ENCODE measurements around the gene USB1. TPM values are rescaled to one million over a fixed set of nuclear protein-coding genes. Genes with fewer than 3 reads are reported as not detected.

USB1 gene
- total and polyA plus RNA-seq, 4 donors = 24.9 to 41.3 (median 32.9) TPM

DNA sequence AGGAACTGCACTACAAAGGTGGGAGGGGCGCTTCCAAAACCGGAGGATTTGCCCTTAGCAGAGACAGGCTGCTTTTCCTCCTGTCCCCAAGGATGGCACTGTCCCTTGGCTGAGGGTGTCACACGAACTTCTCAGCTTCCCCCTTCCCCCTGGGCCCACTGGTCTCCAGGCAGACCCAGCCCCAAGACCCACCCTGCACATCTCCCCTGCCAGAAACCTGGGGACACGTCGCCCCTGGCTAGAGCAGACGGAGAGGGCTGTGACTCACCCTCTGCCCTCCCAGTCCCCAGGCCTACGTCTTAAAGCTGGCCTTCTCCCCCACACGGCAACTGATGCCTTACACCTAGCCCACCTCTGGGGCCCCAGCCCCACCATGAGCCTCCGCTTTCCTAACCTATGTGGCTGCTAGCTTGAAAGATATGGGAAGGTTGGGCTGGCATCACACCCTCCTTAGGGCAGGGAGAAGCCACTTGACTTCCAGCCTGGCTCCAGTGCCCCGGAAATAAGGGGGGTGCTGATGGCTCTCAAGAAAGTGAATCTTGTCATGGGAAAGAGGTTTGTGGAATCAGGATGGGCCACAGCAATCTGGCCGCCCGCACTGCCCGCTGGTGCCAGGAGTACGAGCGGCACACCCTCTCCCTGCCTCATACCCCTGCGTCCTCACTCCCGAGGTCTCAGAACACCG is 5.3 kb upstream of the USB1 start:
- Histone ChIP-seq H3K9me3 (ENCODE audit: control insufficient read depth, low read length) (no peaks in the 10 kb centered on the region), H3K4me3 (ENCODE audit: low read length in 2 of 2) (no peak overlapping the region), H3K27me3 (ENCODE audit: control insufficient read depth in 1 of 2, insufficient read depth in 2 of 2, low read length in 1 of 2) (no peaks in the 10 kb centered on the region), H3K27ac (ENCODE audit: low read depth in 1 of 2, low read length in 2 of 2) (no peak overlapping the region), H3K36me3 (ENCODE audit: control insufficient read depth in 1 of 2, insufficient read depth in 2 of 2, low read length in 1 of 2) (peaks cover 0 to 4% of the 10 kb centered on the region in 2 donors), H3K4me1 (ENCODE audit: control insufficient read depth in 1 of 2, insufficient read depth in 2 of 2, low read length in 2 of 2) (no peaks in the 10 kb centered on the region)
- intact Hi-C loops (cut with DNase I) = no loop called here
- ATAC-seq (ENCODE audit: low FRiP score) = no peak
- DNase-seq = peak in 1 of 2 donors; percentile 65
- WGBS, 2 donors = 86 to 87% methylated on average over 17 to 18 of the region's 18 CpGs

DNA sequence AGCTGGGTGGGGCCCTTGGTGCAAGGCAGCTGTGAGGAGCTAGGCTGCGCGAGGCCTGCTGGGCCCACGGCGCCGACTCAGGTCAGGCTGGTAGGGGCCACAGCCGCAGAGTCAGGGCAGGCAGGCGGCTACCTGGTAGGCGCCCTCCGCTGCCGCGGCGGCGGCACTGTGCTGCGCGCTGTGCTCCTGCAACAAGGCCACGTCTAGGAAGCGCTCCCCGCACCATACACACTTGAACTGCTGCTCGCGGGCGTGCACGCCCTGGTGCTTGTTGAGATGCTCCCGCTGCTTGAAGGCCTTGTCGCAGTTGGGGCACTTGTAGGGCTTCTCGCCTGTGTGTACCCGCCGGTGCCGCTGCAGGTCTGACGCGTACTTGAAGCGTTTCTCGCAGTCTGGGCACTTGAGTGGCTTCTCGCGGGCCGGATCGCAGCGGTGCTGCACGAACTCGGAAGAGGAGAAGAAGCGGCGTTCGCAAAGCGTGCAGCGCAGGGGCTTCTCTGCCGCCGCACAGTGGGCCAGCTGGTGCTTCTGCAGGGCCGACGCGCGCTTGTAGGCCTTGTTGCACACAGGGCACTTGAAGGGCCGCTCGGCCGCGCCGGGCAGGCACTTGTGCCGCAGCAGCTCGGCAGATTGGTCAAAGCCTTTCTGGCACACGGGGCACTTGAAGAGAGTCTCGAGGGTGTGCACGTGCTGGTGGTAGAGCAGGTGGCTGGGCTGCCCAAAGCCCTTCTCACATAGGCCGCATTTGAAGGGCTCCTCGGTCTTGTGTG is 4.6 kb upstream of the USB1 start:
- peaks cover 0 to 4% of the 10 kb centered on the region in 2 donors for H3K36me3 ChIP-seq (ENCODE audit: control insufficient read depth in 1 of 2, insufficient read depth in 2 of 2, low read length in 1 of 2)
- no peak for ATAC-seq (ENCODE audit: low FRiP score)
- no peak overlapping the region for H3K4me3 ChIP-seq (ENCODE audit: low read length in 2 of 2)
- peak in 1 of 2 donors; percentile 67 for DNase-seq
- H3K9me3 ChIP-seq (ENCODE audit: control insufficient read depth, low read length) = no peaks in the 10 kb centered on the region
- H3K27me3 ChIP-seq (ENCODE audit: control insufficient read depth in 1 of 2, insufficient read depth in 2 of 2, low read length in 1 of 2) = no peaks in the 10 kb centered on the region
- intact Hi-C loops (cut with DNase I) = no loop called here
- no peaks in the 10 kb centered on the region for H3K4me1 ChIP-seq (ENCODE audit: control insufficient read depth in 1 of 2, insufficient read depth in 2 of 2, low read length in 2 of 2)
- WGBS, 2 donors = 95 to 96% methylated on average over 53 to 62 of the region's 62 CpGs
- no peak overlapping the region for H3K27ac ChIP-seq (ENCODE audit: low read depth in 1 of 2, low read length in 2 of 2)

DNA sequence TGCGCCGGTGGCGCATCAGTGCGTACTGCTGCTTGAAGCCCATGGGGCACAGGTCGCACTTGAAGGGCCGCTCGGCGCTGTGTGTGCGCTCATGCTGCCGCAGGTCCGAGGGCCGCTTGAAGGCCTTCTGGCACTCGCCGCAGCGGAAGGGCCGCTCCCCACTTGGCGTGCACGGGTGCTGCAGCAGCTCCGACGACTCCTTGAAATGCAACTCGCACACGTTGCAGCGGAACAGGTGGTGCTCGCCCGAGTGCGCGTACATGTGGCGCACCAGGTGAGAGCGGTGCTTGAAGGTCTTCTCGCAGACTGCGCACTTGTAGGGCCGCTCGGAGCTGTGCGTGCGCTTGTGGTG is 4.1 kb upstream of the USB1 start:
- DNase-seq (peak in 1 of 2 donors; percentile 73), ATAC-seq (ENCODE audit: low FRiP score) (no peak)
- WGBS, 2 donors = 98% methylated on average over 35 of the region's 35 CpGs
- Histone ChIP-seq H3K27ac (ENCODE audit: low read depth in 1 of 2, low read length in 2 of 2) (no peak overlapping the region), H3K9me3 (ENCODE audit: control insufficient read depth, low read length) (no peaks in the 10 kb centered on the region), H3K27me3 (ENCODE audit: control insufficient read depth in 1 of 2, insufficient read depth in 2 of 2, low read length in 1 of 2) (no peaks in the 10 kb centered on the region), H3K36me3 (ENCODE audit: control insufficient read depth in 1 of 2, insufficient read depth in 2 of 2, low read length in 1 of 2) (peaks cover 0 to 4% of the 10 kb centered on the region in 2 donors), H3K4me1 (ENCODE audit: control insufficient read depth in 1 of 2, insufficient read depth in 2 of 2, low read length in 2 of 2) (no peaks in the 10 kb centered on the region), H3K4me3 (ENCODE audit: low read length in 2 of 2) (no peak overlapping the region)
- intact Hi-C loops (cut with DNase I) = no loop called here

DNA sequence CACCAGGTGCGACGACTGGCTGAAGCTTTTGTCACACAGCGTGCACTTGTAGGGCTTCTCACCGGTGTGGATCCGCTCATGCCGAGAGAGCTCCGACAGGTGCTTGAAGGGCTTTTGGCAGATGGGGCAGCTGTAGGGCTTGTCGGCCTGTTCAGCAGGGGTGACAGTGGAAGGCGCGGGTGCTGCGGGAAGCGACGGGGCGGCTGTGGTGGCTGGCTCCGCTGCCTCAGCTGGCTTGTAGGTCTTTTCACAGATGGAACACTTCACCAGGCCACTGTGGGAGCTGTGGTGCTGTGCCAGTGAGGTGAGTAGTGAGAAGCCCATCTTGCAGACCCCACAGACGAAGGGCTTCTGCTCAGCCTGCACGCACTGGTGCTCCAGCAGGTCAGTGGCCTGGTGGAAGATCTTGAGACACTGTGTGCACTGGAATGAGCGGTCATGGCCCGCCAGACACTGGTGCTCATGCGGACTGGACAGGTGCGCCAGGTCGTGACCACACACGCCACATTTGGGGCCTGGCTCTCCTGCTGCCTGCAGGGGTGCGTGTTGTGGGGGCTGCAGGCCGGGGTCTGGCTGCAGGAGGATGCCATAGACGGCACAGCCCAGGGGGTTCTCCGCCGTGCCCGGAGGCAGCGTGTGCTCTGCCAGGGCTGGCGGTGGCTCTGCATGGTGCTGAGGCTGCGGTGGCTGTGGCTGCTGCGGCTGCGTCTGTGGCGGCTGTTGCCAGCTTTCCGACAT is 3.5 kb upstream of the USB1 start:
- no peaks in the 10 kb centered on the region for H3K4me1 ChIP-seq (ENCODE audit: control insufficient read depth in 1 of 2, insufficient read depth in 2 of 2, low read length in 2 of 2)
- ATAC-seq (ENCODE audit: low FRiP score) (no peak), DNase-seq (peak in 1 of 2 donors; percentile 64)
- H3K36me3 ChIP-seq (ENCODE audit: control insufficient read depth in 1 of 2, insufficient read depth in 2 of 2, low read length in 1 of 2) = peaks cover 0 to 4% of the 10 kb centered on the region in 2 donors
- no peaks in the 10 kb centered on the region for H3K27me3 ChIP-seq (ENCODE audit: control insufficient read depth in 1 of 2, insufficient read depth in 2 of 2, low read length in 1 of 2)
- no peak overlapping the region for H3K4me3 ChIP-seq (ENCODE audit: low read length in 2 of 2)
- WGBS, 2 donors = 95 to 96% methylated on average over 36 of the region's 36 CpGs
- H3K27ac ChIP-seq (ENCODE audit: low read depth in 1 of 2, low read length in 2 of 2) = no peak overlapping the region
- intact Hi-C loops (cut with DNase I) = no loop called here
- no peaks in the 10 kb centered on the region for H3K9me3 ChIP-seq (ENCODE audit: control insufficient read depth, low read length)

DNA sequence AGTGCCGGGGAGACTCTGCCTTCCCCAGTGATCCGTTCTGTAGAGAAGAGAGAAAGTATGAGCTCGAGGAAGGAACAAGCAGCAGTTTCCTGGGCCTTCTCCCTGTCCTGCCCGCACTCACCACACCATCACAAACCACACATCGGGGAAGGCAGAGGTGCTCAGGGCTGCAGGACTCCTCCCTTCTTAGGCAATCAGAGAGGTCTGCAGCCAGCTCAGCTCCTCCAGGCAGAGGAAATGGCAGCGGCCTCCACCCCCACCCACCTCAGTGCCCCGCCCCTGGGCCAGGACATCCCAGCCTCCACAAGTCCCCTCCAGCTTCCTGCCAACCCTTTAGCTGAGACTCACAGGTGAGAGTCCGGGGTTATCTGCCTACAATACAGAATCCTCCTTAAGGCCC is 2.7 kb upstream of the USB1 start:
- peaks cover 0 to 8% of the 10 kb centered on the region in 2 donors for H3K36me3 ChIP-seq (ENCODE audit: control insufficient read depth in 1 of 2, insufficient read depth in 2 of 2, low read length in 1 of 2)
- no peak overlapping the region for H3K4me3 ChIP-seq (ENCODE audit: low read length in 2 of 2)
- no peaks in the 10 kb centered on the region for H3K4me1 ChIP-seq (ENCODE audit: control insufficient read depth in 1 of 2, insufficient read depth in 2 of 2, low read length in 2 of 2)
- intact Hi-C loops (cut with DNase I) = no loop called here
- DNase-seq (peak in 1 of 2 donors; percentile 74), ATAC-seq (ENCODE audit: low FRiP score) (no peak)
- WGBS, 2 donors = 87% methylated on average over 8 of the region's 8 CpGs
- H3K27ac ChIP-seq (ENCODE audit: low read depth in 1 of 2, low read length in 2 of 2) = no peak overlapping the region
- H3K27me3 ChIP-seq (ENCODE audit: control insufficient read depth in 1 of 2, insufficient read depth in 2 of 2, low read length in 1 of 2) = no peaks in the 10 kb centered on the region
- H3K9me3 ChIP-seq (ENCODE audit: control insufficient read depth, low read length) = no peaks in the 10 kb centered on the region

DNA sequence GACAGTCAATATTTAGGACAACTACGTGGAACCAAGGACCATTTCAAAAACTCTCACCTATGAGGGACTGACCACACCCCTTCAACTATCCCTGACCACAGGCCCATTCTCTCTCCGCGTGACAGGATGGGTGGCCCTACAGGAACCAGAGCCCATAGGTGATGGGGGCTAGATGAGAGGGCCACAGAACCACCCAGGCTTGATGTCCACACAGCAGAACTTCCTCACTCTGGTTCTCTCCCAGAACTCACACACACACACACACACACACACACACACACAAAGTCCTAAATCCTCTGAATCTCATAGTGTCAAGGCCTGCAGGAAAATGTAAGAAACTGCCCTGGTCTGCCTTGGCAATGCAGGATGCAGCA is 2.2 kb upstream of the USB1 start:
- H3K9me3 ChIP-seq (ENCODE audit: control insufficient read depth, low read length) = no peaks in the 10 kb centered on the region
- intact Hi-C loops (cut with DNase I) = no loop called here
- ATAC-seq (ENCODE audit: low FRiP score) = no peak
- no peaks in the 10 kb centered on the region for H3K4me1 ChIP-seq (ENCODE audit: control insufficient read depth in 1 of 2, insufficient read depth in 2 of 2, low read length in 2 of 2)
- 87 to 93% methylated on average over 3 of the region's 3 CpGs for WGBS, 2 donors
- no peaks in the 10 kb centered on the region for H3K27me3 ChIP-seq (ENCODE audit: control insufficient read depth in 1 of 2, insufficient read depth in 2 of 2, low read length in 1 of 2)
- peaks cover 0 to 8% of the 10 kb centered on the region in 2 donors for H3K36me3 ChIP-seq (ENCODE audit: control insufficient read depth in 1 of 2, insufficient read depth in 2 of 2, low read length in 1 of 2)
- no peak overlapping the region for H3K27ac ChIP-seq (ENCODE audit: low read depth in 1 of 2, low read length in 2 of 2)
- DNase-seq = peak in 1 of 2 donors; percentile 14
- no peak overlapping the region for H3K4me3 ChIP-seq (ENCODE audit: low read length in 2 of 2)

DNA sequence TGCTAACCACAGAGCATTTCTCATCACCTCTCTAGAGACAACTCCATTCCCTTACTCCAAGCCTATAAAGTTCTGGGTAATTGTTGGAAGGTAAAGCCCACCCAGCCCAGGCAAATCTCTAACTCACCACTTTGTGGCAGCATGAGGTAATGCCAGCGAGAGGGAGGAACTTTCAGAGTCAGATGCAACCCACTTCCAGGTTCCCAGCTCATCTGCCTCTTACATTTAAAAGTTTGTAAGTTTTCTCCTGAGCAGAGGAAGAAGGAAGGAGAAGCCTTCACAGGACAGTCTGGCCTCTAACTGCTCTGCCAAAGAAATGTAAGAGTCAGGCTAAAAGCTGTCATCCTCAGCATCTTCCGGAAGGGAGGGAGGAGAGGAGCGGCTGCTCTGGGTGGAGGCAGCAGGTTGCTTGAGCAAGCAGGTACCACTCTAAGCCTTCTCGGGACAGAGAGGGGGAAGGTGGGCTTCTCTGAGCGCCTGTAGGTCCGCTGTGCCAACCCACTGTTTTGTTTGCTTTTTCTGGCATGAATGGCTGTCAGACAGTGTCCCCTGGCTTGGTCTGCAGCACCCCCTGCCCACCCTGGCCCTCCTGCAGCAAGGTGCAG is 1.7 kb upstream of the USB1 start:
- Histone ChIP-seq H3K27me3 (ENCODE audit: control insufficient read depth in 1 of 2, insufficient read depth in 2 of 2, low read length in 1 of 2) (no peaks in the 10 kb centered on the region), H3K9me3 (ENCODE audit: control insufficient read depth, low read length) (no peaks in the 10 kb centered on the region), H3K27ac (ENCODE audit: low read depth in 1 of 2, low read length in 2 of 2) (no peak overlapping the region), H3K4me1 (ENCODE audit: control insufficient read depth in 1 of 2, insufficient read depth in 2 of 2, low read length in 2 of 2) (no peaks in the 10 kb centered on the region), H3K4me3 (ENCODE audit: low read length in 2 of 2) (peak overlapping the region; percentile 87 to 90), H3K36me3 (ENCODE audit: control insufficient read depth in 1 of 2, insufficient read depth in 2 of 2, low read length in 1 of 2) (peaks cover 0 to 8% of the 10 kb centered on the region in 2 donors)
- DNase-seq = no peak
- WGBS, 2 donors = 9 to 15% methylated on average over 6 of the region's 6 CpGs
- intact Hi-C loops (cut with DNase I) = no loop called here
- ATAC-seq (ENCODE audit: low FRiP score) = no peak

DNA sequence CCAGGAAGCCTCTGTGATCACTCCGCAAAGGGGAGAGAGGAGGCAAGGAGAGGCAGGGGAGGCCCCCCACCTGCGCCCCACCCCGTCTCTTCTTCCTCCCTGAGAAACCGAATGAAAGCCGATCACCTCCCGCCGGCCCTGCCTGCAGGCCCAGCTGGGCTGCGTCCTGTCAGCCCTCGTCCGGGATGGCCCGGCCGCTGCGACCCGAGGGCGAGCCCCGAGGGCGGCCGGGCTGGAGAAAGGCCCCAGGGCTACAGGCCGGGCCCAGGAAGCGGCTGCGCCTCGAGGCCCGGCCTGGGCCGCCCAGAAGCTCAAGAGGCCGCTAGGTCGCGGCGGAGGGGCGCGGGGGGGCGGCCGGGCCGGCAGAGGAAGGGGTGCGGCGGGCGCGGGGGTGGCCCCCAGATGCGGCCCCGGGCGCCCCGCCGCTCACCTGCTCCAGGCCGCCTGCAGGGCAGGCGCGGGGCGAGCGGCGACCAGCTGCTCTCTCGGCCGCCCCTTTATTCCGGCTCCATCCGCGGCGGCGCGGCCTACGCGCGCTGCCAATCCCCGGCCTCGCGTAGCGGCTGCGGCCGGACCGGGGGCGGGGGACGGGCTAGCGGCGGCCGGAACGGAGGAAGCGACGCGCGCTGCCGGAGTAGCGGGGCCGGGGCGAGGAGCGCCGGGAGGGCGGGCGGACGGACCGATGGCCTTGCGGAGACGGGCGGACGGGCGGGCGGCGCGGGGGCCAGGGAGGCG is 1.1 kb upstream of the USB1 start, which contains the start of gene ZNF319:
Gene ZNF319, minus strand, starts transcription at position 702 of the 735 bp plus-strand sequence. CDS start 2,407 bp downstream, outside the sequence.
- Histone ChIP-seq H3K36me3 (ENCODE audit: control insufficient read depth in 1 of 2, insufficient read depth in 2 of 2, low read length in 1 of 2) (peaks cover 0 to 8% of the 10 kb centered on the region in 2 donors), H3K4me3 (ENCODE audit: low read length in 2 of 2) (peak within 1 kb of the TSS; percentile 87 to 90), H3K27ac (ENCODE audit: low read depth in 1 of 2, low read length in 2 of 2) (peak within 1 kb of the TSS; percentile 23 to 62), H3K27me3 (ENCODE audit: control insufficient read depth in 1 of 2, insufficient read depth in 2 of 2, low read length in 1 of 2) (no peaks in the 10 kb centered on the region), H3K9me3 (ENCODE audit: control insufficient read depth, low read length) (no peaks in the 10 kb centered on the region), H3K4me1 (ENCODE audit: control insufficient read depth in 1 of 2, insufficient read depth in 2 of 2, low read length in 2 of 2) (no peaks in the 10 kb centered on the region)
- ATAC-seq (ENCODE audit: low FRiP score) = no peak
- intact Hi-C loops (cut with DNase I) = loop anchor here (2.0 to 10.0 kb wide), 4 partner anchors 99 to 425 kb away; partner anchors contain the start of gene KIFC3 (in 1 of the 2)
- DNase-seq = peak in 1 of 2 donors; percentile 79
- WGBS, 2 donors = 0 to 1% methylated on average over 65 to 95 of the region's 95 CpGs

All from aorta (tissue), 5 donors.